ENCODE data around the gene HIVEP3.

DNA sequence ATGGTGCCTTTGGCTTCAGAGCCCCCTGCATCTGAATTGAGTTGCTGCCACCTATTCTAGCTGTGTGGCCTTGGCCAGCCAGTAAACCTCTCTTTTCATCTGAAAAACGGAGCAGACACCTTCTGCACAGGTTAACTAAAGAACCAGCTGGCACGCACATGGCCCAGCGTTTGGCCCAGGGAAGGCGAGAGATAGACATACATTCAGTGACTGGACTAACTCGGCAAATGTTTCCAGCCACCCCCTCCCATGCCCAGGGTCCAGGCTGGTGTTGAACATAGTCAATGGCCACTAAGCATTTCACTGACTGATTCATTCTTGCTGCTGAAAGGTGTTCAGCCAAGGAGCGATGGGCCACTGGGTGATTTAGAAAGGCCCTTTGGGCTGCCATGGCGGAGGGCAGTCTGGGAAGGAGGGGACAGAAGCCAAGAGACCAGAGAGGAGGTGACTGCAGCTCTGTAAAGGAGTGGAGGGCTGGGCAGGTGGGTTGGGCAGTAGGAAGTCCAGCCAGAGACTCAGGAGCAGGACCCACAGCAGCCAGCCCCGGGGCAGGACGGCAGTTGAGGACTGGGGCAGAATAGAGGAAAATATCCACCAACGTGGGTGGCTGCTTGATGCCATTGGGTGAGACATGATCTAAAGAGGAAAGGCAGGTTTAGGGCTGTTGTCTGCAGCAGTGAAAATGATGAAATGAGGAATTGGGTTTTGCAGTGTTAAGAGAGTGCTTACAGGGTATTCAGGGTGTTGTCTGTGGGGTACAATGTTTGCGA is 184.3 kb downstream of the HIVEP3 start:
- TF ChIP-seq, protein P1, sequence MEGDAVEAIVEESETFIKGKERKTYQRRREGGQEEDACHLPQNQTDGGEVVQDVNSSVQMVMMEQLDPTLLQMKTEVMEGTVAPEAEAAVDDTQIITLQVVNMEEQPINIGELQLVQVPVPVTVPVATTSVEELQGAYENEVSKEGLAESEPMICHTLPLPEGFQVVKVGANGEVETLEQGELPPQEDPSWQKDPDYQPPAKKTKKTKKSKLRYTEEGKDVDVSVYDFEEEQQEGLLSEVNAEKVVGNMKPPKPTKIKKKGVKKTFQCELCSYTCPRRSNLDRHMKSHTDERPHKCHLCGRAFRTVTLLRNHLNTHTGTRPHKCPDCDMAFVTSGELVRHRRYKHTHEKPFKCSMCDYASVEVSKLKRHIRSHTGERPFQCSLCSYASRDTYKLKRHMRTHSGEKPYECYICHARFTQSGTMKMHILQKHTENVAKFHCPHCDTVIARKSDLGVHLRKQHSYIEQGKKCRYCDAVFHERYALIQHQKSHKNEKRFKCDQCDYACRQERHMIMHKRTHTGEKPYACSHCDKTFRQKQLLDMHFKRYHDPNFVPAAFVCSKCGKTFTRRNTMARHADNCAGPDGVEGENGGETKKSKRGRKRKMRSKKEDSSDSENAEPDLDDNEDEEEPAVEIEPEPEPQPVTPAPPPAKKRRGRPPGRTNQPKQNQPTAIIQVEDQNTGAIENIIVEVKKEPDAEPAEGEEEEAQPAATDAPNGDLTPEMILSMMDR (IDR thresholded peaks at IDR 0.05; ENCODE audit: borderline replicate concordance, extremely low read depth, low read length, poor library complexity, severe bottlenecking): no peak
- TF ChIP-seq EZH2 (IDR thresholded peaks at IDR 0.05; ENCODE audit: borderline replicate concordance, low read depth, low read length, severe bottlenecking): no peak

Data from DND-41 (cell line).